ENCODE results near the gene RIMOC1.
A peak's percentile ranks its signal among the peaks of the same experiment; 100 is the strongest.

RIMOC1 gene

DNA sequence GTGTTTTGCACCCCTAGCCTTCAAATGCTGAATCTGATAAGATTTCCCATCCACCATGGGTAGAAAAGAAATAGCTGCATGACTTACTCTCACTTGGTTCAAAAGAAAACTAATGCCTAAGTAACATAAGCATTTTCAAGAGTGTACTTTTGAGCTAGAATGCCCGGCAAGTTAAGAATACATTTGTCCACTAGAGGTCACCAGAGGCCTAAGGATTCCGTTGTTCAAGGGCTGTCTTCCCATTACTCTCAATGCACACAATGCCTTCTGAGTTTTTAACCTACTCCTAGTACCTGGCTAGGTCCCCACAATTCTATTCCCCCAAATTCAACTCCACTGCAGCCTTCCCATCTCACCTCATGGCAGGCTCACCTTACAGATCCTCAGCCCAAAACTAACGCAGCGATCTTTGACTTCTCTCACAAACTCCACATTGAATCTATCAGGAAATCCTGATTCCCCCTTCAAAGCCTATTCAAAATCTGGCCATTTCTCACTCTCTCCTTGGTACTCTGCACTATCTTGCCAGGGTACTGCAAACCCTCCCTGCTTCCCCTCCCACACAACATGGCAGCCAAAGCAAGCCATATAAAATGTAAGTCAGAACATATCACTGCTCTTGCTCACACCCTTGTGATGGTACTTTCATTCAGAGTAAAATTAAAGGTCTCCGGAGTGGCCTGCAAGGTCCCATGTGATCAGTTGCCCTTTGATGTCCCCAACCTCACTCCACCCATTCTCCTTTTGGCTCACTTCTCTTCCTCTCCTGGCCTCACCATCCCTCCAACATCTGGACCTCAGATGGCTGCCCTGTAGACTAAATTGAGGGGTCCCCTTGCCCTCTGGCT lies 47.3 kb upstream of the RIMOC1 start:
- H3K36me3 ChIP-seq (ENCODE audit: control insufficient read depth in 2 of 2, insufficient read depth in 1 of 2, low read length in 2 of 2): peaks cover 0 to 47% of the 10 kb centered on the region in 2 experiments; a peak in 2 of 3 replicates
- no peaks in the 10 kb centered on the region for H3K4me1 ChIP-seq (ENCODE audit: control insufficient read depth, insufficient read depth, low read length)
- H3K27ac ChIP-seq (ENCODE audit: extremely low read depth, low read depth, low read length): no peak overlapping the region
- TF ChIP-seq ZNF654 (tag by site-specific recombination; IDR thresholded peaks at IDR 0.05; ENCODE audit: low read depth) (peak; percentile 98), ZNF660 (tag by site-specific recombination; IDR thresholded peaks at IDR 0.05) (peak; percentile 72; the same call in 1 of the 2 replicates), ZNF791 (tag by site-specific recombination; IDR thresholded peaks at IDR 0.05) (no peak)
- TF ChIP-seq, protein P1, sequence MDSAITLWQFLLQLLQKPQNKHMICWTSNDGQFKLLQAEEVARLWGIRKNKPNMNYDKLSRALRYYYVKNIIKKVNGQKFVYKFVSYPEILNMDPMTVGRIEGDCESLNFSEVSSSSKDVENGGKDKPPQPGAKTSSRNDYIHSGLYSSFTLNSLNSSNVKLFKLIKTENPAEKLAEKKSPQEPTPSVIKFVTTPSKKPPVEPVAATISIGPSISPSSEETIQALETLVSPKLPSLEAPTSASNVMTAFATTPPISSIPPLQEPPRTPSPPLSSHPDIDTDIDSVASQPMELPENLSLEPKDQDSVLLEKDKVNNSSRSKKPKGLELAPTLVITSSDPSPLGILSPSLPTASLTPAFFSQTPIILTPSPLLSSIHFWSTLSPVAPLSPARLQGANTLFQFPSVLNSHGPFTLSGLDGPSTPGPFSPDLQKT (IDR thresholded peaks at IDR 0.05; ENCODE audit: borderline replicate concordance, low read depth, low read length): no peak
- TF ChIP-seq, protein P2, sequence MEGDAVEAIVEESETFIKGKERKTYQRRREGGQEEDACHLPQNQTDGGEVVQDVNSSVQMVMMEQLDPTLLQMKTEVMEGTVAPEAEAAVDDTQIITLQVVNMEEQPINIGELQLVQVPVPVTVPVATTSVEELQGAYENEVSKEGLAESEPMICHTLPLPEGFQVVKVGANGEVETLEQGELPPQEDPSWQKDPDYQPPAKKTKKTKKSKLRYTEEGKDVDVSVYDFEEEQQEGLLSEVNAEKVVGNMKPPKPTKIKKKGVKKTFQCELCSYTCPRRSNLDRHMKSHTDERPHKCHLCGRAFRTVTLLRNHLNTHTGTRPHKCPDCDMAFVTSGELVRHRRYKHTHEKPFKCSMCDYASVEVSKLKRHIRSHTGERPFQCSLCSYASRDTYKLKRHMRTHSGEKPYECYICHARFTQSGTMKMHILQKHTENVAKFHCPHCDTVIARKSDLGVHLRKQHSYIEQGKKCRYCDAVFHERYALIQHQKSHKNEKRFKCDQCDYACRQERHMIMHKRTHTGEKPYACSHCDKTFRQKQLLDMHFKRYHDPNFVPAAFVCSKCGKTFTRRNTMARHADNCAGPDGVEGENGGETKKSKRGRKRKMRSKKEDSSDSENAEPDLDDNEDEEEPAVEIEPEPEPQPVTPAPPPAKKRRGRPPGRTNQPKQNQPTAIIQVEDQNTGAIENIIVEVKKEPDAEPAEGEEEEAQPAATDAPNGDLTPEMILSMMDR (tag by site-specific recombination; IDR thresholded peaks at IDR 0.05): peak; percentile 67; the same call in 1 of the 2 replicates
- no peak overlapping the region for H3K4me3 ChIP-seq (ENCODE audit: low read depth, low read length)
- ChIA-PET CTCF (interaction anchor here (0.6 to 8.8 kb wide), 27 partner anchors 9 to 1116 kb away, joined by 3 to 118 read pairs (median 3); no protein-coding TSS in a partner anchor), POLR2A (no interaction called here)
- no peaks in the 10 kb centered on the region for H3K9me3 ChIP-seq (ENCODE audit: control insufficient read depth, insufficient read depth, low read depth, low read length)

DNA sequence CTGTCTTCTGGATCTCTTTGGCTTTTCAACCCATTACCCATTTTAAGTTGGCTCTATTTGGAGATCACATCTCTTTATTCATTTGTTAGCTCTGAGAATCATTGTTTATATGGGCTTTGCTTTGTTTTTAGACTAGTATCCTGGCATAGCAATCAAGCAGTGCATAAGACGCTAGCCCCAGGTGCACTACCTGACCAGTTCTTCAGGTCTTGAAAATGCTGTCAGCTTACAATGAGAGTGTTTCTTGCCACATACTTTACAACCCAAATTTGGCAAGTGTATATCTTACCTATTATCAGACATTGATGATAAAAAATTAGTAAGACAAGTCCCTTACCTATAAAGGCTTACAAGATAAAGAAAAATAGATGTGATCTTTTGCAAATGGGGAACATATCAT lies 46.2 kb upstream of the RIMOC1 start:
- H3K4me1 ChIP-seq (ENCODE audit: control insufficient read depth, insufficient read depth, low read length): no peaks in the 10 kb centered on the region
- H3K27ac ChIP-seq (ENCODE audit: extremely low read depth, low read depth, low read length): no peak overlapping the region
- H3K36me3 ChIP-seq (ENCODE audit: control insufficient read depth in 2 of 2, insufficient read depth in 1 of 2, low read length in 2 of 2): peaks cover 0 to 40% of the 10 kb centered on the region in 2 experiments; a peak in 2 of 3 replicates
- no peak overlapping the region for H3K4me3 ChIP-seq (ENCODE audit: low read depth, low read length)
- TF ChIP-seq ZNF324 (tag by site-specific recombination; IDR thresholded peaks at IDR 0.05): no peak
- TF ChIP-seq KLF10 (tag by site-specific recombination; IDR thresholded peaks at IDR 0.05): no peak
- CTCF ChIA-PET: interaction anchor here (0.6 to 8.8 kb wide), 7 partner anchors 14 to 1034 kb away, joined by 3 to 118 read pairs (median 3); no protein-coding TSS in a partner anchor
- POLR2A ChIA-PET: no interaction called here
- no peaks in the 10 kb centered on the region for H3K9me3 ChIP-seq (ENCODE audit: control insufficient read depth, insufficient read depth, low read depth, low read length)

DNA sequence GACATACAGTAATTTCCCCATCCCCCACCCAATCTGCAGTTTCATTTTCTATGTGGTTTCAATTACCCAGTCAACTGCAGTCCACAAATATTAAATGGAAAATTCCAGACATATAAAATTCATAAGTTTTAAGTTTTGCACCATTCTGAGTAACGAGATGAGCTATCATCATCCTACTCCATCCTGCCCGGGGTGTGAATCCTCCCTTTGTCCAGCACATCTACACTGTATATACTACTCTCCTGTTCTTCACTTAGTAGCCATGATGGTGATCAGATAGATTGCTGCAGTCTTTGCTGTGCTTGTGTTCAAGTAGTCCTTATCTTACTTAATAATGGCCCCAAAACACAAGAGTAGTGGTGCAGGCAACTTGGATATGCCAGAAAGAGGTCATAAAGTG lies 45.3 kb upstream of the RIMOC1 start:
- ChIA-PET POLR2A (interaction anchor here (0.9 kb wide), 1 partner anchor 45 kb away, joined by 4 read pairs; the partner anchor contains the start of gene RIMOC1), CTCF (interaction anchor here (0.6 to 8.8 kb wide), 5 partner anchors 15 to 1206 kb away, joined by 3 to 118 read pairs (median 4); no protein-coding TSS in a partner anchor)
- no peak overlapping the region for H3K27ac ChIP-seq (ENCODE audit: extremely low read depth, low read depth, low read length)
- no peak overlapping the region for H3K4me3 ChIP-seq (ENCODE audit: low read depth, low read length)
- no peaks in the 10 kb centered on the region for H3K9me3 ChIP-seq (ENCODE audit: control insufficient read depth, insufficient read depth, low read depth, low read length)
- TF ChIP-seq ZNF571 (tag by site-specific recombination; IDR thresholded peaks at IDR 0.05) (no peak), ZNF792 (tag by site-specific recombination; IDR thresholded peaks at IDR 0.05) (no peak), ZNF394 (tag by site-specific recombination; IDR thresholded peaks at IDR 0.05; ENCODE audit: borderline replicate concordance) (no peak), ZNF324 (tag by site-specific recombination; IDR thresholded peaks at IDR 0.05) (no peak), ZNF223 (tag by site-specific recombination; IDR thresholded peaks at IDR 0.05) (no peak), ZNF2 (tag by site-specific recombination; IDR thresholded peaks at IDR 0.05) (no peak)
- TF ChIP-seq, protein P2 (tag by site-specific recombination; IDR thresholded peaks at IDR 0.05): no peak
- H3K36me3 ChIP-seq (ENCODE audit: control insufficient read depth in 2 of 2, insufficient read depth in 1 of 2, low read length in 2 of 2): peaks cover 0 to 31% of the 10 kb centered on the region in 2 experiments; a peak in 2 of 3 replicates
- H3K4me1 ChIP-seq (ENCODE audit: control insufficient read depth, insufficient read depth, low read length): peaks cover 3% of the 10 kb centered on the region; the same call in 1 of the 2 replicates
